K562 (cell line): ENCODE results near the gene SIRPG.

Experiments used
- ATF1 ChIP-seq, 2 experiments: fragments of 450-650 bp in 1 of 2; IDR thresholded peaks; 2 replicates each; pipeline ENCODE4 v1.6.1; 2016; ENCODE audit warnings: missing compliant biosample characterization in 1 of 2, missing genetic modification characterization in 1 of 2
- MNT ChIP-seq, 2 experiments: fragments of 450-650 bp; conservative IDR thresholded peaks; 2 replicates each; pipeline ENCODE4 v1.6.1; 2017; ENCODE audit warnings: mild to moderate bottlenecking in 2 of 2, moderate library complexity in 2 of 2
- RAD21 ChIP-seq, 2 experiments: fragments of 250-450 bp in 1 of 2; fragments of 450-650 bp in 1 of 2; sonication (Bioruptor Pico) in 1 of 2; formaldehyde crosslinking in 1 of 2; IDR thresholded peaks in 1 of 2; conservative IDR thresholded peaks in 1 of 2; 2 replicates each; pipeline versions ENCODE4 v1.4.0 to v1.8.0; 2020 to 2022; ENCODE audit warnings: mild to moderate bottlenecking in 2 of 2, moderate library complexity in 1 of 2
- SPI1 ChIP-seq: IDR thresholded peaks from 2 replicates; pipeline ENCODE4 v1.6.1; 2011; ENCODE audit warnings: low read depth, low read length, control low read depth, borderline replicate concordance
- SRSF9 ChIP-seq: fragments of 200-400 bp; formaldehyde crosslinking; IDR thresholded peaks from 2 replicates; pipeline ENCODE4 v1.6.1; 2017; ENCODE audit warnings: low read depth, low read length, borderline replicate concordance
- TAL1 ChIP-seq: fragments of 450-650 bp; IDR thresholded peaks from 2 replicates; pipeline ENCODE4 v1.6.1; 2016; ENCODE audit warnings: mild to moderate bottlenecking
- TF ChIP-seq, protein P1 (sequence below): sonication (generic); formaldehyde crosslinking; IDR thresholded peaks from 2 replicates; pipeline ENCODE4 v1.8.1; 2023; ENCODE audit warnings: mild to moderate bottlenecking, missing genetic modification reagents

DNA sequence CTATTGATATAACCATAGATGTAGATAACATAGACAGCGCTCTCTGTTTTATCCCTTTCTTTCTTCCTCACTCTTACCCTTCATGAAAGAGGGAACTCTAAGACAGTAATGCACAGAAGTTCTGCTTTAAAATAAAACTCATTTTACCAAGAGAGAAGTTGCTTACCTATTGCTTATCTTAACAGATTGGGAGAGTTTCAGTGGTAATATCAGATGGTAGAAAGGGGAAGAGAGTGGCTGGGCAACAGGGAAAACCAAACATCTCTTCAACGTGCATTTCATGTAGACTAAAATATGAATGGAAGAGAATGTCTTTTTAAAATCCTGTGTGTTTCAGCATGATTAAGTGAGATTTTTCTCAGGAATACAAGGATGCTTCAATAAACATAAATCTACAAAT lies 45.3 kb upstream of the SIRPG start:
- TF ChIP-seq SRSF9 (no peak), ATF1 (CRISPR knock-in tag; IDR thresholded peaks at IDR 0.05) (no peak), ATF1 (tag; IDR thresholded peaks at IDR 0.05) (no peak), RAD21 (CRISPR knock-in tag; conservative IDR thresholded peaks at IDR 0.05 in 1 of 2, IDR thresholded peaks at IDR 0.05 in 1 of 2) (no peak), MNT (conservative IDR thresholded peaks at IDR 0.05) (no peak), SPI1 (no peak), TAL1 (no peak)
- TF ChIP-seq, protein P1, sequence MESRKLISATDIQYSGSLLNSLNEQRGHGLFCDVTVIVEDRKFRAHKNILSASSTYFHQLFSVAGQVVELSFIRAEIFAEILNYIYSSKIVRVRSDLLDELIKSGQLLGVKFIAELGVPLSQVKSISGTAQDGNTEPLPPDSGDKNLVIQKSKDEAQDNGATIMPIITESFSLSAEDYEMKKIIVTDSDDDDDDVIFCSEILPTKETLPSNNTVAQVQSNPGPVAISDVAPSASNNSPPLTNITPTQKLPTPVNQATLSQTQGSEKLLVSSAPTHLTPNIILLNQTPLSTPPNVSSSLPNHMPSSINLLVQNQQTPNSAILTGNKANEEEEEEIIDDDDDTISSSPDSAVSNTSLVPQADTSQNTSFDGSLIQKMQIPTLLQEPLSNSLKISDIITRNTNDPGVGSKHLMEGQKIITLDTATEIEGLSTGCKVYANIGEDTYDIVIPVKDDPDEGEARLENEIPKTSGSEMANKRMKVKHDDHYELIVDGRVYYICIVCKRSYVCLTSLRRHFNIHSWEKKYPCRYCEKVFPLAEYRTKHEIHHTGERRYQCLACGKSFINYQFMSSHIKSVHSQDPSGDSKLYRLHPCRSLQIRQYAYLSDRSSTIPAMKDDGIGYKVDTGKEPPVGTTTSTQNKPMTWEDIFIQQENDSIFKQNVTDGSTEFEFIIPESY (CRISPR knock-in tag) = no peak
